H1 (cell line): ENCODE results near the gene ACER3. TPM values are rescaled to one million over a fixed set of nuclear protein-coding genes. Genes with fewer than 3 reads are reported as not detected.

Source experiments
- BACH1 ChIP-seq: IDR thresholded peaks from 2 replicates; pipeline ENCODE4 v1.6.1; 2012; ENCODE audit warnings: low read length, improper control_type of control experiment
- EP300 ChIP-seq, 2 experiments: IDR thresholded peaks; 1 replicate in 1 of 2; 2 replicates in 1 of 2; pipeline ENCODE4 v1.6.1; 2011 to 2012; ENCODE audit warnings: low read depth in 2 of 2, low read length in 2 of 2, mild to moderate bottlenecking in 2 of 2, borderline replicate concordance in 1 of 2, inconsistent platforms in 1 of 2, moderate library complexity in 1 of 2
- HDAC2 ChIP-seq, 2 experiments: fragments of 300-600 bp in 1 of 2; sonication (generic) in 1 of 2; IDR thresholded peaks; 2 replicates each; pipeline ENCODE4 v1.6.1; 2011 to 2012; ENCODE audit warnings: low read depth in 2 of 2, low read length in 2 of 2, mild to moderate bottlenecking in 2 of 2, moderate library complexity in 2 of 2, borderline replicate concordance in 1 of 2, inconsistent platforms in 1 of 2
- JUND ChIP-seq: IDR thresholded peaks from 2 replicates; pipeline ENCODE4 v1.6.1; 2011; ENCODE audit warnings: mild to moderate bottlenecking, improper control_type of control experiment, low read length
- KDM5A ChIP-seq: fragments of 200-600 bp; IDR thresholded peaks from 2 replicates; pipeline ENCODE4 v1.7.1; 2012; ENCODE audit warnings: mild to moderate bottlenecking, low read length, inconsistent platforms, mixed read lengths
- MAFK ChIP-seq: IDR thresholded peaks from 2 replicates; pipeline ENCODE4 v1.6.1; 2012; ENCODE audit warnings: low read depth, mild to moderate bottlenecking, improper control_type of control experiment, low read length
- RNF2 ChIP-seq: fragments of 200-900, 300-1000 bp; sonication (generic); IDR thresholded peaks from 2 replicates; pipeline ENCODE4 v1.7.1; 2016; ENCODE audit warnings: borderline replicate concordance, low read depth, mild to moderate bottlenecking, antibody characterized with exemption, low read length; ENCODE audit not compliant: poor library complexity, severe bottlenecking; ENCODE audit errors: missing control alignments
- TBP ChIP-seq: IDR thresholded peaks from 2 replicates; pipeline ENCODE4 v1.6.1; 2011; ENCODE audit warnings: low read depth, low read length, improper control_type of control experiment
- polyA plus RNA-seq, 7 experiments: library from polyadenylated mRNA; depleted of rRNA in 3 of 7; stranded (reverse) in 5 of 7; unstranded in 2 of 7; fragments of >200 nt in 5 of 7; fragments of 200-250 nt in 2 of 7; gene quantifications; 1 replicate in 5 of 7; 2 replicates in 1 of 7; 4 replicates in 1 of 7; pipeline versions ENCODE4 v1.2.1 to v1.2.3, GENCODE V29; 2011 to 2013; ENCODE audit warnings: missing spikeins in 2 of 7, mixed read lengths in 2 of 7
- total RNA-seq: library from RNA; stranded (reverse); fragmentation: NEBNext Ultra II Directional; extraction: Animal tissue kit (Norgen Biotek cat#: 25700); gene quantifications from 2 replicates; pipeline ENCODE4 v1.2.1, GENCODE V29; 2021
- TF ChIP-seq, protein P1 (sequence below): fragments of 300-600 bp; sonication (generic); IDR thresholded peaks from 2 replicates; pipeline ENCODE4 v1.7.1; 2012; ENCODE audit warnings: low read length, moderate library complexity, mild to moderate bottlenecking, inconsistent platforms; ENCODE audit not compliant: insufficient replicate concordance

The ACER3 gene
- total and polyA plus RNA-seq, 2 of the 8 experiments (the other 6 are each of a cell fraction or from before 2014, with no cell fraction given), result 5.7 to 16.2 TPM

DNA sequence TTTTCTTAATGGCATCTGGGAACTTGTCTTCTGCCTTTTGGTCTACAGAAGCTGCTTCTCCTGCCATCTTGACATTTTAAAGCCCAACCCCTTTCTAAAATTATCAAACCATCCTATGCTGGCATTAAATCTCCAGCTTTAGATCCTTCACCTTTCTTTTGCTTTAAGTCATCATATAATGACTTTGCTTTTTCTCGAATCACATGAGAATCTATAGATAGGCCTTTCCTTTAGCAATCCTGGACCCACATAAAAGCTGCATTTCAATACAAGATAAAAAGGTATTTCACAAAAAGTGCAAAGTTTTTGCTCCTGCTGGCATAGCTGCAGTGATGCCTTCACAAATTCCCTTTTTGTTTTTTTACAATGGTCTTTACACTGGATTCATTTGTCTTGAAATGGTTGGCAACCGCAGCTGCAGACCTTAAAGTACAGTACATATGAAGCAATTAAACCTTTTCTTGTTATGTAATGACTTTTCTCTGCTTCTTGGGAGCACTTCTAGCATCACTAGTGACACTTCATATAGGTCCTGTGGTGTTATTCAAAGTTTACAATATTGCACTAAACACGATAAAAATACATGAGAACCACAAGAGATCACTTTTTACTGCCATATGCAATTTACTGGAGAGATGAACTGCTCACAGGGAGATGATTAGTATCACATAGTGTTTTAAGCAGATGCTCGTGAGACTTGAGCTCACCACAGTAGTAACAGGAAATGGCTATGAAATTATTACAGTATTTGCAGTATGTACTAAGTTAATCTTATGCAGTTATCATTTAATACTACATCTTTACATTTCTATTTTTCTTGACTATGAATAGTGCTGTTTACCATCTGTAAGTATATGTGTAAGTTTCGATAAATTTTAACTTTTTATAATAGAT, 41.6 kb downstream of the ACER3 start (continued):
- TF ChIP-seq, protein P1, sequence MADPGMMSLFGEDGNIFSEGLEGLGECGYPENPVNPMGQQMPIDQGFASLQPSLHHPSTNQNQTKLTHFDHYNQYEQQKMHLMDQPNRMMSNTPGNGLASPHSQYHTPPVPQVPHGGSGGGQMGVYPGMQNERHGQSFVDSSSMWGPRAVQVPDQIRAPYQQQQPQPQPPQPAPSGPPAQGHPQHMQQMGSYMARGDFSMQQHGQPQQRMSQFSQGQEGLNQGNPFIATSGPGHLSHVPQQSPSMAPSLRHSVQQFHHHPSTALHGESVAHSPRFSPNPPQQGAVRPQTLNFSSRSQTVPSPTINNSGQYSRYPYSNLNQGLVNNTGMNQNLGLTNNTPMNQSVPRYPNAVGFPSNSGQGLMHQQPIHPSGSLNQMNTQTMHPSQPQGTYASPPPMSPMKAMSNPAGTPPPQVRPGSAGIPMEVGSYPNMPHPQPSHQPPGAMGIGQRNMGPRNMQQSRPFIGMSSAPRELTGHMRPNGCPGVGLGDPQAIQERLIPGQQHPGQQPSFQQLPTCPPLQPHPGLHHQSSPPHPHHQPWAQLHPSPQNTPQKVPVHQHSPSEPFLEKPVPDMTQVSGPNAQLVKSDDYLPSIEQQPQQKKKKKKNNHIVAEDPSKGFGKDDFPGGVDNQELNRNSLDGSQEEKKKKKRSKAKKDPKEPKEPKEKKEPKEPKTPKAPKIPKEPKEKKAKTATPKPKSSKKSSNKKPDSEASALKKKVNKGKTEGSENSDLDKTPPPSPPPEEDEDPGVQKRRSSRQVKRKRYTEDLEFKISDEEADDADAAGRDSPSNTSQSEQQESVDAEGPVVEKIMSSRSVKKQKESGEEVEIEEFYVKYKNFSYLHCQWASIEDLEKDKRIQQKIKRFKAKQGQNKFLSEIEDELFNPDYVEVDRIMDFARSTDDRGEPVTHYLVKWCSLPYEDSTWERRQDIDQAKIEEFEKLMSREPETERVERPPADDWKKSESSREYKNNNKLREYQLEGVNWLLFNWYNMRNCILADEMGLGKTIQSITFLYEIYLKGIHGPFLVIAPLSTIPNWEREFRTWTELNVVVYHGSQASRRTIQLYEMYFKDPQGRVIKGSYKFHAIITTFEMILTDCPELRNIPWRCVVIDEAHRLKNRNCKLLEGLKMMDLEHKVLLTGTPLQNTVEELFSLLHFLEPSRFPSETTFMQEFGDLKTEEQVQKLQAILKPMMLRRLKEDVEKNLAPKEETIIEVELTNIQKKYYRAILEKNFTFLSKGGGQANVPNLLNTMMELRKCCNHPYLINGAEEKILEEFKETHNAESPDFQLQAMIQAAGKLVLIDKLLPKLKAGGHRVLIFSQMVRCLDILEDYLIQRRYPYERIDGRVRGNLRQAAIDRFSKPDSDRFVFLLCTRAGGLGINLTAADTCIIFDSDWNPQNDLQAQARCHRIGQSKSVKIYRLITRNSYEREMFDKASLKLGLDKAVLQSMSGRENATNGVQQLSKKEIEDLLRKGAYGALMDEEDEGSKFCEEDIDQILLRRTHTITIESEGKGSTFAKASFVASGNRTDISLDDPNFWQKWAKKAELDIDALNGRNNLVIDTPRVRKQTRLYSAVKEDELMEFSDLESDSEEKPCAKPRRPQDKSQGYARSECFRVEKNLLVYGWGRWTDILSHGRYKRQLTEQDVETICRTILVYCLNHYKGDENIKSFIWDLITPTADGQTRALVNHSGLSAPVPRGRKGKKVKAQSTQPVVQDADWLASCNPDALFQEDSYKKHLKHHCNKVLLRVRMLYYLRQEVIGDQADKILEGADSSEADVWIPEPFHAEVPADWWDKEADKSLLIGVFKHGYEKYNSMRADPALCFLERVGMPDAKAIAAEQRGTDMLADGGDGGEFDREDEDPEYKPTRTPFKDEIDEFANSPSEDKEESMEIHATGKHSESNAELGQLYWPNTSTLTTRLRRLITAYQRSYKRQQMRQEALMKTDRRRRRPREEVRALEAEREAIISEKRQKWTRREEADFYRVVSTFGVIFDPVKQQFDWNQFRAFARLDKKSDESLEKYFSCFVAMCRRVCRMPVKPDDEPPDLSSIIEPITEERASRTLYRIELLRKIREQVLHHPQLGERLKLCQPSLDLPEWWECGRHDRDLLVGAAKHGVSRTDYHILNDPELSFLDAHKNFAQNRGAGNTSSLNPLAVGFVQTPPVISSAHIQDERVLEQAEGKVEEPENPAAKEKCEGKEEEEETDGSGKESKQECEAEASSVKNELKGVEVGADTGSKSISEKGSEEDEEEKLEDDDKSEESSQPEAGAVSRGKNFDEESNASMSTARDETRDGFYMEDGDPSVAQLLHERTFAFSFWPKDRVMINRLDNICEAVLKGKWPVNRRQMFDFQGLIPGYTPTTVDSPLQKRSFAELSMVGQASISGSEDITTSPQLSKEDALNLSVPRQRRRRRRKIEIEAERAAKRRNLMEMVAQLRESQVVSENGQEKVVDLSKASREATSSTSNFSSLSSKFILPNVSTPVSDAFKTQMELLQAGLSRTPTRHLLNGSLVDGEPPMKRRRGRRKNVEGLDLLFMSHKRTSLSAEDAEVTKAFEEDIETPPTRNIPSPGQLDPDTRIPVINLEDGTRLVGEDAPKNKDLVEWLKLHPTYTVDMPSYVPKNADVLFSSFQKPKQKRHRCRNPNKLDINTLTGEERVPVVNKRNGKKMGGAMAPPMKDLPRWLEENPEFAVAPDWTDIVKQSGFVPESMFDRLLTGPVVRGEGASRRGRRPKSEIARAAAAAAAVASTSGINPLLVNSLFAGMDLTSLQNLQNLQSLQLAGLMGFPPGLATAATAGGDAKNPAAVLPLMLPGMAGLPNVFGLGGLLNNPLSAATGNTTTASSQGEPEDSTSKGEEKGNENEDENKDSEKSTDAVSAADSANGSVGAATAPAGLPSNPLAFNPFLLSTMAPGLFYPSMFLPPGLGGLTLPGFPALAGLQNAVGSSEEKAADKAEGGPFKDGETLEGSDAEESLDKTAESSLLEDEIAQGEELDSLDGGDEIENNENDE, result no peak
- TF ChIP-seq MAFK (no peak), RNF2 (no peak), KDM5A (no peak), EP300 (IDR thresholded peaks at IDR 0.05; ENCODE audit: borderline replicate concordance in 1 of 2, low read depth in 2 of 2, low read length in 2 of 2) (no peak), BACH1 (no peak), JUND (no peak), TBP (no peak), HDAC2 (IDR thresholded peaks at IDR 0.05; ENCODE audit: borderline replicate concordance in 1 of 2, low read depth in 2 of 2, low read length in 2 of 2) (no peak)
